HS-27A (cell line): ENCODE measurements around the gene AZIN2.
"Not testable (repeated sequence)": the region's sequence is repeated elsewhere in the genome, so short reads cannot be mapped to it uniquely, and the experiment has no call there.

Experiments
- DNase-seq: peaks from one replicate; pipeline ENCODE4 v3.0.0-alpha.2; 2012; ENCODE audit warnings: low read depth, missing footprints

Gene AZIN2

DNA sequence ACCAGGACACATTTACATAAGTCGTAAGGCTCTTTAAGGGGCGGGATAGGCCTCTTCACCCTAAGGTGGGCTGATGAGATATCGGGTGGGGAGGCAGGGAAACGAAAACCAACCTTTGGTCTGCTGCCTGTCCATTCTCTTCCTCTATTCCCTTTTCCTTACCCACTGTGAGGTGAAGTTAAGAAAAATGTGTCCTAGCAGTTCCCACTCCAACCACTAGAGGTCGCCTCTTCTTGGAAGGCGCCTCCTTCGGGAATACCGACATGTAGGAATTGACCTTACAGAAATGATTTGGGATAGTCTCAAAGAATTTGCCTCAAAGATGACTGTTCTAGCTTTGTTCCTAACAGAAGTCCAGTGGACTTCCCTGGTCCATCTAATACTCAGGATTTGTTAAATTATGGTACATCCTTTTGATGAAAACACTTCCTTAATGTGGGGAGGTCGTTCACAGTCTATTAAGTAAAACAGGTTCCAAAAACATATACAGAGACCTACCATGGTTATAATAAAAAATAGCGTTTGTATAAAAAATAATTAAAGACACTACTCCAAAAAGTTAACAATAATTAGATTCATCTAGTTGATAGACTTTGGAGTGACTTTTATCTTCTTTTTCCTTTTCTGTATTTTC, 14.1 kb downstream of the AZIN2 start:
- peak; percentile 76 for DNase-seq

DNA sequence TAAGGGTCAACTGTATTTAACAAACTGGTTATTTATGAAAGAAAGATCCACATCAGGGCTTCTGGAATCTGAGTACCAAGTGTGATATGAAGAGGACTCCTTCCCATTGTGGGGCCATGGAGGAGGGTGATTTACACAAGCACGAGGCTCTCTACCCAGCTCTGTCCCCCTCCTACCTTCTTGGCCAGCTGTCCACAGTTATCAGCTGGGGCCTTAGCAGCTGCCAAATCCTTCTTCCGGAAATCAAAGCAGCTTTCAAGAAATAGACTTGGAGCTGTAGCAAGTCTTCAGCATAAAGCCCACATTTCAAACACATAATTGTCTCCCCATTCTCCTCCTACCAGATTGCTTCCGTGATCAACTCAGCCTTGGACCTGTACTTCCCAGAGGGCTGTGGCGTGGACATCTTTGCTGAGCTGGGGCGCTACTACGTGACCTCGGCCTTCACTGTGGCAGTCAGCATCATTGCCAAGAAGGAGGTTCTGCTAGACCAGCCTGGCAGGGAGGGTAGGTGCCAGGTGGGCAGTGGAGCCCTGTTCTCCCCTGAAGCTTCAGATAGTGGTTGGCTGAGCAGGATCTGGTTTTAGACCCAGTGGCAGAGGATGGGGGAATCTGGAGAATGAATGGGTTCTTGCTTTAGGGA, 15.5 kb downstream of the AZIN2 start:
- DNase-seq: no peak

- DNase-seq: no peak
These were observed 16.2 kb downstream of the AZIN2 start for GRCh38 chr1:33097137-33097611.

DNA sequence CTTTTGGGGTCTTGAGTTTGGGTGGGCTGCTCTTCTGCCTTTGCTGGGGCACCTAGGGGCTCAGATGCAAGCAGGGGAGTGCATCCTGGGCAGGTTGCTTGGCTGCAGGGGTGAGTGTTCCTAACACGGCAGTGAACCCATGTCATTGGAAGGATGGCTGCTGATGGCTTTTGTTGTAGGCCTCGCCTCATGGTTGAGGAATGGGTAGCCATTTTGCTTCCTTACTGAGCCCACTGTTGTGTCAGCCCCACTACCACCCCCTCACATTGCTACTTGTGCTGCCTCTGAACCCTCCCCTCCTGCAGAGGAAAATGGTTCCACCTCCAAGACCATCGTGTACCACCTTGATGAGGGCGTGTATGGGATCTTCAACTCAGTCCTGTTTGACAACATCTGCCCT, 16.8 kb downstream of the AZIN2 start:
- no peak for DNase-seq

DNA sequence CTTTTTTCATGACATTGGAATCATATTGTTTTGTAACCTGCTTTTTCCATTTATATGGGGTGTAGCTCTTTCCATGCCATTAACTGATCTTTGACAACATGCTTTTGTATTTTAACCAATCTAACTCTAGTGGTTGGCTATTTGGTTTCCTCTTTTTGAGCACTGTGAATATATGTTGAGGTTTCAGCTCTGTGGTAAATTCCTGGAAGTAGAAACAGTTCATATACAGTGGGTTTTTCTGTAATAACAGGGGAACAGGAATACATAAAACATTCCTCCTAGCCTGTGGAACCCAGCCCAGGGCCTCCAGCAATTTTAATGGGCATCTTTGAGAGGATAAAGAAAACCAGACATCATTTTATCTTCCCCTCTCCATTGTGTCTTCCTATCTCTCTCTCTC, 17.4 kb downstream of the AZIN2 start:
- no peak for DNase-seq

DNA sequence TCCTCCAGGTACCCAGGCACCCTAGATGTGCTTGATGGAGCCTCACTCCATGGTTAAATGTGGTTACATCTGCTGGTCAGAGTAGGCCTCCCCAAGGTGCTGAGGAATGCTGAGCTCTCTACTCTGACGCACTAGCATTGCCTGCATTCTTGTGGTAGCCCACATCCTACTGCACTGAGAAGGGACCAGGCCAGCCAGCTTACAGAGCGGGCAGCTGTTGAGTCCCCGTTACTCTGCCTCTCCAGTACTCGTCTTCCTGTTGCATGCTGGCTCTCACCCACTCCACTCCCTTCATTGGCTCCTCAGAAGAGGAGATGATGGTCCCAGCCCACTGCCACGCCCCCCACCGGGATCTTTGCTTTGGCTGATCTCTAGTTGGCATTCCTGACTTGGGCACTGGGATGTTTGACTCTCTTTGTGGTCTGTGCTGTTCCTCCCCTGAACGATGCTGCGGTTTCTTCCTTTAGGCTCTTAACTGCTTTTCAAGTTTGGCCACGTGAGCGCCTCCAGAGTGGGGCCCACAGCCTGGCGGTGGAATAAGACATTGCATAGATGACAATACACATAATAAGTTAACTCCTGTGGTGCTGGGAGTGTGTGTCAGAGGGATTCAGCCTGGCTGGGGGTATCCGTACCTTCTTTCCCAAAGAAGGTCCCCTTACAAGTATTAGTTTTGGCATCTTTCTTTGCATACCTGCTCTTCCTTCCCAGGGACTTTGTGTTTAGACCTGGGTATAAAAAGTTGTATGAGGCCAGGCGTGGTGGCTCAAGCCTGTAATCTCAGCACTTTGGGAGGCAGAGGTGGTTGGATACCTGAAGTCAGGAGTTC, 18.6 kb downstream of the AZIN2 start:
- DNase-seq: peak; percentile 100

DNA sequence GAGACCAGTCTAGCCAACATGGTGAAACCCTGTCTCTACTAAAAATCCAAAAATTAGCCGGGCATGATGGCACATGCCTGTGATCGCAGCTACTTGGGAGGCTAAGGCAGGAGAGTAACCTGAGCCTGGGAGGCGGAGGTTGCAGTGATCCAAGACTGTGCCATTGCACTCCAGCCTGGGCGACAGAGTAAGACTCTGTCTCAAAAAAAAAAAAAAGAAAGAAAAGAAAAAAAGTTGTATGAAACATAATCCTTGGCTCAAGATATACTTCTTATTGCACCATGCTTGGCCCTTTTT, 19.1 kb downstream of the AZIN2 start:
- not testable (repeated sequence) for DNase-seq

- DNase-seq: no peak
These were observed 29.5 kb downstream of the AZIN2 start for GRCh38 chr1:33110477-33110876.

- DNase-seq: no peak
These were observed 31.0 kb downstream of the AZIN2 start for GRCh38 chr1:33111965-33112364.

DNA sequence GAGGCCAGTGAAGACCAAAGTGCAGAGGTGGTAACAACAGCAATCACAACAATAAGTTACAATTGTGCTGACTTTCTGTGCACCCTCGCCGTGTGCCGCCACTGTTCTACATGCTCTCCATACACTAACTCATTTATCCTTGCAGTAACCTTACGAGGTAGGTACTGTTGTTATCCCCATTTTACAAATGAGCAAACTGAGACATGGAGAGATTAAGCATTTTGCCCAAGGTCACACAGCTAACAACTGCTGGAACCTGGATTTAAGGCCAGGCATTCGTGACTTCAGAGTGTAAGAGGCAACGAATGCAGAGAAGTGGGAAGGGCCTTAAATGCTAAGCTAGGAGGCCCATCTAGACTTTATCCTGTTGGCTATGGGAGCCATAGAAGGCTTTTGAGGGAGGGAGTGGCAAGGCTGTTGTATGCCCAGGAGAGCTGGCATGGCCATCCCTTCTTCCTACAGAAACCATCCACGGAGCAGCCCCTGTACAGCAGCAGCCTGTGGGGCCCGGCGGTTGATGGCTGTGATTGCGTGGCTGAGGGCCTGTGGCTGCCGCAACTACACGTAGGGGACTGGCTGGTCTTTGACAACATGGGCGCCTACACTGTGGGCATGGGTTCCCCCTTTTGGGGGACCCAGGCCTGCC, 36.6 kb downstream of the AZIN2 start:
- no peak for DNase-seq

DNA sequence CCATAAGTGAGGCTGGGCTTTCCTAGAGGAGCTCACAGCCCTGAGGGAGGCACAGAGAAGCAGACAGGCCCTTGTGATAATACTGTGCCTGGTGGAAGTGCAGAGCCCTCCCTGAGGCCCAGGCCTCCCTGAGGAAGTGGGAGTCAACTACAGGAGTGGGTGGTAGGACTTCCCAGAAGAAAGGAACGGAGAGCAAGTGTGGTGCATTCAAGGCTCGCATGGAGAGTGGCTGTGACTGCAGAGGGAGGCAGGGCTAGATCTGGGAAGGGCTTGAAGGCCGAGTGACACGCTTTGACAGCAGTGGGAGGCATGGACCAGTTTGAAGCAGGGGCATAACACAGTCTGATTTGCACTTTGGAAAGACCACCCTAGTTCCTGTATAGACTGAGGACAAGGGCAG, 37.3 kb downstream of the AZIN2 start:
- no peak for DNase-seq

- DNase-seq: no peak
These were observed 38.1 kb downstream of the AZIN2 start for GRCh38 chr1:33119050-33119449.

GRCh38 chr1:33119532-33120217, 38.7 kb downstream of the AZIN2 start:
- DNase-seq: no peak

- DNase-seq: no peak
These were observed 39.7 kb downstream of the AZIN2 start for GRCh38 chr1:33120436-33121231.

DNA sequence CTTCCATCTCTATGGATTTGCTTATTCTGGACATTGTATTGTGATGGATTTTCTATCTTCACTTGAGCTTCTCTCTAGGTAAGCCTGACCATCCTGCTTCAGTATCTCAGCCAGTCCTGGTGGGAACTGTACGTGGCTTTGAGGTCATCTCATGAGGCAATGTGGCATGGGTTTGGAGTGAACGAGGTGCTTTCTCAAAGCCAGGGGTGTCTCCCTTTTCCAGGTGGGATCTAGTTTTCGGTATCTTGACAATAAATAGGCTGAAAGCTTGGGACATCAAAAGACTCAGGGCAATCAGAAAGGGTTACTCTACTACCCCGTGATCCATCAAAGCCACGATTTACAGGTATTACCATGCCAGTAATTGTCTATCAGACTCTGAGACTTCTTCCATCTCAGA, 40.8 kb downstream of the AZIN2 start:
- no peak for DNase-seq

- no peak for DNase-seq
These were observed 41.7 kb downstream of the AZIN2 start for GRCh38 chr1:33122483-33123178.

DNA sequence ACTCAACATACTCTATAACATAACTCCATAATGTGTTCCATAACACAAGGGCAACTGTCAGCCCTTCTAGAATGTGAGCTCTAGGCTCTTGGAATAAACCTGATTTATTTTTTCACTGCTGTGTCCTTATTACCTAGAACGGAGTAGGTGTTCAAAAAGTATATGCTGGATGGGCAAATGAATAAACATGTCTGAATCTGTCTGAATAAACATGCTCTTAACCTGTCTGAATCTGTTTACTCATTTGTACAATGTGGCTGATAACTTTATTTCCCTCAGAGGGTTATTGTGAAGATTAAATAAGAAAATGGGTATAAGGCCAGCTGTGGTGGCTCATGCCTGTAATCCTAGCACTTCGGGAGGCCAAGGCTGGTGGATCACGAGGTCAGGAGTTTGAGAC, 42.3 kb downstream of the AZIN2 start:
- no peak for DNase-seq

- not testable (repeated sequence) for DNase-seq
These were observed 43.7 kb downstream of the AZIN2 start for GRCh38 chr1:33124647-33125046.

DNA sequence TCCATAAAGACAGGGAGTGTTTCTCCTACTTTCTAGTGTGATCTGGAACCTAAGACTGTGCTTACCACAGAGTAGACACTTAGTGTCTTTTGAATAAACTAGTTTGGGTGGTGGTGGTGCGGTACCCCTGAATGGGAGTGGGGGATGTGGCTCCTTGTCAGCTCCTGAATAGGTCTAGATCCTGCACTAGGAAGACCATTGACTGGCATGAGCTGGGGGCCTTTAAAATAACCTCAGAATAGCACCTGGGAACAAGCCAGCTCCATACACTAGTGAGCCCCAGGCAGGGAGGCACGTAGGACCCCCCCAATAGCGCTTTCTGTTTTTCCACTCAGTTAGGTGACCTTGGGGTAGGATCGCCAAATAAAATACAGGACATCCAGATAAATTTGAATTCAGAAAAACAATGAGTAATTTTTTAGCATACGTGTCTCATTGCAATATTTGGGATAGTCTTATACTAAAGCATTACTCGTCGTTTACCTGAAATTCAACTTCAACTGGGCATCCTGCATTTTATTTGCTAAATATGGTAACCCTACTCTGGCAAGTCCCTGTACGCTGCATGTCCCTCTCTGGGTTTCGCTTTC, 45.6 kb downstream of the AZIN2 start:
- DNase-seq: no peak
